OCI-LY1 (cell line): ENCODE measurements around the gene PRRT1.

Source experiments
- EZH2 ChIP-seq: fragments of 200-600 bp; sonication (generic), shearing (Covaris generic); IDR thresholded peaks from 2 replicates; pipeline ENCODE4 v1.8.0; 2017; ENCODE audit warnings: borderline replicate concordance, mixed run types, mild to moderate bottlenecking, antibody characterized with exemption, low read length, moderate library complexity, mixed read lengths
- TF ChIP-seq, protein P1 (sequence below): fragments of 200-600 bp; sonication (generic), shearing (Covaris generic); IDR thresholded peaks from 2 replicates; pipeline ENCODE4 v1.5.1; 2017; ENCODE audit warnings: mild to moderate bottlenecking, antibody characterized with exemption, low read length, moderate library complexity, mixed read lengths

DNA sequence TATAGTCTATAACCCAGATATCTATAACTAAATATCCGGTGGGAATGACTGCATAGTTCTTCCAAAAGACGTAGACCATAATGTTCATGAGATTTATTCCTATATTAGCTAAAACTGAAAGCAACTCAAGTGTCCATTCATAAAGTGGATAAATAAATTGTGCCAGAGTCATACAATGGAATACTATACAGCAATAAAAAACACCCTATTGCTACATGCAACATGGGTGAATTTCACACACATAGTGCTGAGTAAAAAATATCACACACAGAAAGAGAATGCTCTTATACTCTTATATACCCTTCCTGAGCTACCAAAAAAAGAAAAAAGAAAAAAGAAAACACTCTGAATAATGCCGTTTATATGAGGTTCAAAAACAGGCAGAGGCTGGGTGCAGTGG lies 49.5 kb downstream of the PRRT1 start:
- TF ChIP-seq, protein P1, sequence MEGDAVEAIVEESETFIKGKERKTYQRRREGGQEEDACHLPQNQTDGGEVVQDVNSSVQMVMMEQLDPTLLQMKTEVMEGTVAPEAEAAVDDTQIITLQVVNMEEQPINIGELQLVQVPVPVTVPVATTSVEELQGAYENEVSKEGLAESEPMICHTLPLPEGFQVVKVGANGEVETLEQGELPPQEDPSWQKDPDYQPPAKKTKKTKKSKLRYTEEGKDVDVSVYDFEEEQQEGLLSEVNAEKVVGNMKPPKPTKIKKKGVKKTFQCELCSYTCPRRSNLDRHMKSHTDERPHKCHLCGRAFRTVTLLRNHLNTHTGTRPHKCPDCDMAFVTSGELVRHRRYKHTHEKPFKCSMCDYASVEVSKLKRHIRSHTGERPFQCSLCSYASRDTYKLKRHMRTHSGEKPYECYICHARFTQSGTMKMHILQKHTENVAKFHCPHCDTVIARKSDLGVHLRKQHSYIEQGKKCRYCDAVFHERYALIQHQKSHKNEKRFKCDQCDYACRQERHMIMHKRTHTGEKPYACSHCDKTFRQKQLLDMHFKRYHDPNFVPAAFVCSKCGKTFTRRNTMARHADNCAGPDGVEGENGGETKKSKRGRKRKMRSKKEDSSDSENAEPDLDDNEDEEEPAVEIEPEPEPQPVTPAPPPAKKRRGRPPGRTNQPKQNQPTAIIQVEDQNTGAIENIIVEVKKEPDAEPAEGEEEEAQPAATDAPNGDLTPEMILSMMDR, result no peak
- TF ChIP-seq EZH2, result no peak
